ENCODE measurements around the gene FAT2.
"Not testable (repeated sequence)": the region's sequence is repeated elsewhere in the genome, so short reads cannot be mapped to it uniquely, and the experiment has no call there.

Gene FAT2

GRCh38 chr5:151581812-151582583 is 9.1 kb downstream of the FAT2 start:
- DNase-seq (ENCODE audit: low read depth in 3 of 3) = no peak

GRCh38 chr5:151581347-151581746 is 9.8 kb downstream of the FAT2 start:
- DNase-seq (ENCODE audit: low read depth in 3 of 3) = no peak

GRCh38 chr5:151580858-151581257 is 10.3 kb downstream of the FAT2 start:
- no peak for DNase-seq (ENCODE audit: low read depth in 3 of 3)

- DNase-seq (ENCODE audit: low read depth in 3 of 3) = no peak
Observed at GRCh38 chr5:151580239-151580638, 10.9 kb downstream of the FAT2 start.

GRCh38 chr5:151579146-151579545 is 12.0 kb downstream of the FAT2 start:
- DNase-seq (ENCODE audit: low read depth in 3 of 3) = not testable (repeated sequence)

- no peak for DNase-seq (ENCODE audit: low read depth in 3 of 3)
Observed at GRCh38 chr5:151578326-151579025, 12.7 kb downstream of the FAT2 start.

- no peak for DNase-seq (ENCODE audit: low read depth in 3 of 3)
Observed at GRCh38 chr5:151577566-151577965, 13.6 kb downstream of the FAT2 start.

- no peak for DNase-seq (ENCODE audit: low read depth in 3 of 3)
Observed at GRCh38 chr5:151574444-151574996, 16.6 kb downstream of the FAT2 start.

GRCh38 chr5:151572657-151573368 is 18.3 kb downstream of the FAT2 start:
- no peak for DNase-seq (ENCODE audit: low read depth in 3 of 3)

- DNase-seq (ENCODE audit: low read depth in 3 of 3) = no peak
Observed at GRCh38 chr5:151571270-151572173, 19.6 kb downstream of the FAT2 start.

GRCh38 chr5:151570512-151571269 is 20.4 kb downstream of the FAT2 start:
- DNase-seq (ENCODE audit: low read depth in 3 of 3) = no peak

GRCh38 chr5:151570058-151570457 is 21.1 kb downstream of the FAT2 start:
- no peak for DNase-seq (ENCODE audit: low read depth in 3 of 3)

- no peak for DNase-seq (ENCODE audit: low read depth in 3 of 3)
Observed at GRCh38 chr5:151569132-151570046, 21.7 kb downstream of the FAT2 start.

- DNase-seq (ENCODE audit: low read depth in 3 of 3) = no peak
Observed at GRCh38 chr5:151568036-151568435, 23.1 kb downstream of the FAT2 start.

- no peak for DNase-seq (ENCODE audit: low read depth in 3 of 3)
Observed at GRCh38 chr5:151565971-151566370, 25.2 kb downstream of the FAT2 start.

- no peak for DNase-seq (ENCODE audit: low read depth in 3 of 3)
Observed at GRCh38 chr5:151562019-151562707, 29.0 kb downstream of the FAT2 start.

- DNase-seq (ENCODE audit: low read depth in 3 of 3) = no peak
Observed at GRCh38 chr5:151557951-151558350, 33.2 kb downstream of the FAT2 start.

GRCh38 chr5:151557466-151557865 is 33.7 kb downstream of the FAT2 start:
- no peak for DNase-seq (ENCODE audit: low read depth in 3 of 3)

- no peak for DNase-seq (ENCODE audit: low read depth in 3 of 3)
Observed at GRCh38 chr5:151556806-151557205, 34.3 kb downstream of the FAT2 start.
